Fibroblast of villous mesenchyme (primary cell): ENCODE measurements around the gene MEAK7. TPM values are rescaled to one million over a fixed set of nuclear protein-coding genes. Genes with fewer than 3 reads are reported as not detected.

Source experiments
- DNase-seq: peaks from one replicate; pipeline ENCODE4 v3.0.0-alpha.2; 2010; ENCODE audit warnings: low read depth
- H3K4me3 ChIP-seq: 2 replicates; pipeline ENCODE4 v1.5.1; 2011; ENCODE audit warnings: low read depth, mild to moderate bottlenecking, low read length
- CTCF ChIP-seq: IDR thresholded peaks from 2 replicates; pipeline ENCODE4 v1.5.1; 2012; ENCODE audit warnings: low read depth, mild to moderate bottlenecking, low read length; ENCODE audit not compliant: insufficient read depth
- total RNA-seq: library from RNA; depleted of rRNA; stranded (reverse); fragments of >200 nt; gene quantifications from 2 replicates; pipeline ENCODE4 v1.2.3, GENCODE V29; 2012

Gene MEAK7
- total RNA-seq, 1 donor: 27.2 TPM

GRCh38 chr16:84499638-84500037 lies 4.8 kb downstream of the MEAK7 start:
- no peak for DNase-seq
- no peak for TF ChIP-seq CTCF
- no peak overlapping the region for H3K4me3 ChIP-seq

- TF ChIP-seq CTCF: no peak
- no peak overlapping the region for H3K4me3 ChIP-seq
- no peak for DNase-seq
Observed at GRCh38 chr16:84498859-84499620, 5.4 kb downstream of the MEAK7 start.

GRCh38 chr16:84498223-84498610 lies 6.2 kb downstream of the MEAK7 start:
- DNase-seq: no peak
- no peak overlapping the region for H3K4me3 ChIP-seq
- no peak for TF ChIP-seq CTCF

GRCh38 chr16:84497418-84498222 lies 6.8 kb downstream of the MEAK7 start:
- H3K4me3 ChIP-seq: no peak overlapping the region
- TF ChIP-seq CTCF: no peak
- no peak for DNase-seq

GRCh38 chr16:84496991-84497390 lies 7.5 kb downstream of the MEAK7 start:
- no peak for DNase-seq
- H3K4me3 ChIP-seq: no peak overlapping the region
- TF ChIP-seq CTCF: no peak

- H3K4me3 ChIP-seq: no peak overlapping the region
- TF ChIP-seq CTCF: no peak
- DNase-seq: no peak
Observed at GRCh38 chr16:84495506-84495905, 9.0 kb downstream of the MEAK7 start.
